T-helper 9 cell (primary cell): ENCODE measurements around the gene ZBED5.
A peak's percentile ranks its signal among the peaks of the same experiment; 100 is the strongest.
"Not testable (repeated sequence)": the region's sequence is repeated elsewhere in the genome, so short reads cannot be mapped to it uniquely, and the experiment has no call there.

Experiments
- DNase-seq: peaks from one replicate; pipeline ENCODE4 v3.0.0-alpha.2; 2020
- total RNA-seq, 2 donors: gene quantifications; one replicate each; lab custom pipeline; 2026; lab: John Stamatoyannopoulos, UW

ZBED5 gene
- 59.4 to 91.7 reads per million in 2 donors for total RNA-seq

- DNase-seq, result peak; percentile 89
Measured at GRCh38 chr11:10857709-10858438, at the start of gene ZBED5. ZBED5 (minus strand) TSS chr11:10858053; CDS start chr11:10854945, 3,108 bp downstream.

- no peak for DNase-seq
Measured at GRCh38 chr11:10906521-10906920, 48.7 kb upstream of the ZBED5 start.

DNA sequence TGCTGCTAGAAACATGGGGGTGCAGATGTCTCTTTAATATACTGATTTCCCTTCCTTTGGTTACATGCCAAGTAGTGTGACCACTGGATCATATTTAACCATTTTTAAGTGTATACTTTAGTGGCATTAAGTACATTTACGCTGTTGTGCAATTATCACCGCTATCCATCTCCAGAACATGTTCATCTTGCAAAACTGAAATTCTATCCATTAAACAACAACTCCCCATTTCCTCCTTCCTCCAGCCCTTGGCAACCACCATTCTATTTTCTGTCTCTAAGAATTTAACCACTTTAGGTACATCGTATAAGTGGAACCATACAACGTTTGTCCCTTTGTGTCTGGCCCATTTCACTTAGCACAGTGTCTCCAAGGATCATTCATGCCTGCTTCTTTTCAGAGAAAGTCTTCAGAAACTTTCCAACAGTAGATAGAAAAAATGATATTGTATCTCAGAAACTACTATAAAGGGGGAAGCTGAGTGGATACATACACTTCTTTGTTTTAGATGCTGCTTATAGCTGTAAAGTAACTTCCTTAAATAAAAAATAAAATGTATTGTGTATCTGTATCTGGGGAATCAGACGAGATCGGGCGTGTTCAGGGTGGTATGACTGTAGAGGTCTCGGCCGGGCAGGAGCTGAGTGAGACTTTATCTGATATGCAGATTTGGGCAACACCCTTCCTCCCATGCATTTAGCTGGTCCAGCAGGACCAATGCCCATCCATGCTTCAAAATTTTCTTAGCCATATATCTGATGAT is 44.6 kb upstream of the ZBED5 start:
- DNase-seq, result no peak

DNA sequence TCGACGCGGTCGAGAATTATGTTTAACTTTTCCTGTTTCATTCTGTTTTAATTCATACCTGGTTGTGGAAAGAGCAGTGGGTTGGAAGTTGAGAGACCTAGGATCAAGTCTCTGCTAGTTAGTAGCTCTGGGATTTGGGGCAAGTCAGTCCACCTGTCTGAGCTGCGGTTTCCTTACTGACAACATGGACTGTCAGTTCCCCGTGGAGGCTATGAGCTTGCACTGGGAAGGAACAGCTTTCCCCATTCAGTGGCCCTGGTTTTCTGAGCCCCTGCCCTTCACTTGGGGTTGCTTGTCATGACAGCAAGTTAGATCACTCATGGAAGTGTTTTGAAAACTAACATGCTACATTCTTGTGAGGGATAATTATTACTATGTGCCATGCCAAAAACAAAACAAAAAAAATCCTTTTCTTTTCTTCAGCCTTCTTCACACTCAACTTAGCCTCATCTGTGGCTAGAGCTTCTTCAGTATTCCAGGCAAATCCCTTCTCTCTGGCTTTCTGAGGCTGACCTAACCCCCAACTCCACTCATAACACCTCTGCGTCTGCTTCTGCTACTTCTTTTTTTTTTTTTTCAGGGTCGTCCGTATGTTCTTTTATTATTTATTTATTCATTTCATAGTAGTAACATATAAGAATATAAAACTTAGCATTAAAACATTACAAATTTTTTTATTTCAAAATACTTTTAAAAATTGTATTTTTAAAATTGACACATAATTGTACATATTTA is 43.0 kb upstream of the ZBED5 start:
- DNase-seq, result no peak

DNA sequence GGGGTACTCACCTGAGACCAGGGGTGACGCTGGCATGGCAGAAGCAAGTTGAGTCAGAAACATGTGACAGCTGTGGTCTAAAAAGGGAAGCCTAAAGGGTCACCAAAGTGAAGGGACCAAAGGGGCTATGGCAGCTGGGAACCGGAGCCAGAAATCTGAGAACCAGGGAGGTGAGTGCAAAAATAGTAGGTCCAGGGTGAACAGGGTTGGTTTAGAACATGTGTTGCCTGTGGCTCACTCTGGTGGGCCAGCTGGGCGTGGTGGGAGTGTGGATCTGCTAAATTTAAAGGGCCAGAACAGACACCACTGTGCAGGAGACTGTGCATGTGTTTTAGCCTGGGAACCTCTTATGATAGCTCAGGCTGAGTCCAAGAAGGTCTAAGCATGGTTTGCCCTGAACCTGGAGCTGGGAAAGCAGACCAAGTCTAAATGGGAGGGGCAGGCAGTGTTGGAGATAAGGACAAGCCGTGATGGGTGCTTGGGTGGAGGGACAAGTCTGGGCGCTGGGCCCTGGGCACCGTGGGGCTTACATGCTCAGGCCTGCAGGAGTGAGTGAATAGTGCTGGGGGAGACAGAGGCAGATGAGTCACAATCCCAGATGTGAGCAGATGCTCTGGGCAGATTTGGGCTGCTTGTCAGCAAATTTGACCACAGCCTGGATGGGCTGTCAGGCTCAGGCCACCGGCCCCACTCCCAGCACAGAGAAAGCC is 41.4 kb upstream of the ZBED5 start:
- DNase-seq, result no peak

- no peak for DNase-seq
Measured at GRCh38 chr11:10898763-10899025, 40.8 kb upstream of the ZBED5 start.

GRCh38 chr11:10898003-10898762 is 40.3 kb upstream of the ZBED5 start:
- DNase-seq, result no peak

DNA sequence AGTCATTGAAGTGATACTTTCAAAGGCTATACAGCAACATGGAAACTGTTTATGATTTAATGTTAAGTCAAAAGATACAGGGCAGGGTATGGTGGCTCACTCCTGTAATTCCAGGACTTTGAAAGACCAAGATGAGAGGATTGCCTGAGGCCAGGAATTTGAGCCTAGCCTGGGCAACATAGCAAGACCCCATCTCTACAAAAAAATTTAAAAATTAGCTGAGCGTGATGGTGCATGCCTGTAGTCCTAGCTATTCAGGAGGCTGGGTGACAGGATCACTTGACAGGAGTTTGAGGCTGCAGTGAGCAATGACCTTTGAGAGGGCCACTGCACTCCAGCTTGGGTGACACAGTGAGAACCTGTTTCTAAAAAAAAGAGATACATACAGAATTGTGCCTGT is 39.3 kb upstream of the ZBED5 start:
- no peak for DNase-seq

DNA sequence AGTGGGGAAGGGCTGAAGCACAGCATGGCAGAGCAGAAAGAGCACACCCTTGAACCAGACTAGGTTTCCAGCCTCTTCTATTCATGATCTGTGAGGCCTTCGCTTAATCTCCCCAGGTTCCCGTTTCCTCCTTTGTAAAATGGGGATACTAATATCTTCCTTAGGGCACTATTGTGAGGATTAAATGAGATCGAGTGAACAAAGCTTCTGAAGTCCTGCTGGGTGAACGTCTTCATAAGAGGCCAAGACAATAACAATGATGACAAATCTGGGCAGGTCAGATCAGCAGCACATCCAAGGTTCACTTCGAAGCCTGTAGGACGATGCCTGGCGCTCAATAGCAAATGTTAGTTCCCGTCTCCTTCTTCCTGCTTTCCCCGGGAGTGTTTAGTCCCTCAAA is 38.6 kb upstream of the ZBED5 start:
- DNase-seq, result no peak

- DNase-seq, result no peak
Measured at GRCh38 chr11:10895285-10895684, 37.4 kb upstream of the ZBED5 start.

GRCh38 chr11:10894666-10895065 is 36.8 kb upstream of the ZBED5 start:
- DNase-seq, result no peak

GRCh38 chr11:10893714-10894151 is 35.9 kb upstream of the ZBED5 start:
- DNase-seq, result no peak

GRCh38 chr11:10892250-10892649 is 34.4 kb upstream of the ZBED5 start:
- DNase-seq, result no peak

- no peak for DNase-seq
Measured at GRCh38 chr11:10891151-10891720, 33.4 kb upstream of the ZBED5 start.

- DNase-seq, result not testable (repeated sequence)
Measured at GRCh38 chr11:10890083-10890482, 32.2 kb upstream of the ZBED5 start.

DNA sequence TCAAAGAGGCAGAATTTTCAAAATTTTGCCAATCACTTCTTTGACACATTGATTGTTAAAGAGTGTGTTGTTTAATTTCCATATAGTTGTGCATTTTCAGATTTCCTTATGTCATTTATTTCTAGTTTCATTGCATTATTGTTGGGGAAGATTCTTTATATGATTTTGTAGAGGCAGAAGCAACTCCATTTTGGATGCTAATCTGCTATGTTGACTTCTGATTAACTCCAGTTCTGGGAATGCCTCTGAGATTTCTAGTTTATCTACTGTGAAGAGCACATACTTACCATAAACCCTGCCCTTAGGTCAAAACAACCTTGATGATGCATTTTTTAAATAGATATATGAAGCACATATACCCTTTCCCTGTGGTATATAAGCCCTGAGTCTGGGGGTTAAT is 29.5 kb upstream of the ZBED5 start:
- DNase-seq, result no peak

DNA sequence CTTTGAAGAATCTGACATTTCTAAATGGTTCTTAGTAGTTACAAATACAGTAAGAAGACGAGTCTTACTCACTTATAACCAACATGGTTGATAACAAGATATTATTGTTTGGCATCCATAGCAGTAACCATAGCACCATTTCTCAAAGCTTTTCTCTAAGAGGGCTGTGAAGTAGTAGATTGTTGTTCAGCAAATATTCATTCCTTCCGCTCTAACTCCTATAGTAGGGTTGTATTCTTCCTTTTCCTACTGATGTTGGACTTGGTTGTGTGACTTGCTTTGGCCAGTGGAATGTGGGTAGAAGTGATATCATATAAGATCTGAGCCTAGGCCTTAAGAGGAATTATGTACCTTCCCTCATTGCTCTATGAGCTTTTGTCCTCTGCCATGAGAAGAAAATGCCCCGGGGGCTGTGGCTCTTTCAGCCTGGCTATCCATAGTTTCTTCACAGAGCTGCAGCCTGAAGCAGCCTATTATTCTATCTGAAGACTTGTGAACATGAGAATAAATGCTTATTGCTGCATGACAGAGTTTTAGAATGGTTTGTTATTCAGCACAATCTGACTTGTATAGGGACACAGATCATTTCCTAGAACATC is 28.9 kb upstream of the ZBED5 start:
- DNase-seq, result no peak

- DNase-seq, result no peak
Measured at GRCh38 chr11:10885703-10886363, 28.0 kb upstream of the ZBED5 start.

DNA sequence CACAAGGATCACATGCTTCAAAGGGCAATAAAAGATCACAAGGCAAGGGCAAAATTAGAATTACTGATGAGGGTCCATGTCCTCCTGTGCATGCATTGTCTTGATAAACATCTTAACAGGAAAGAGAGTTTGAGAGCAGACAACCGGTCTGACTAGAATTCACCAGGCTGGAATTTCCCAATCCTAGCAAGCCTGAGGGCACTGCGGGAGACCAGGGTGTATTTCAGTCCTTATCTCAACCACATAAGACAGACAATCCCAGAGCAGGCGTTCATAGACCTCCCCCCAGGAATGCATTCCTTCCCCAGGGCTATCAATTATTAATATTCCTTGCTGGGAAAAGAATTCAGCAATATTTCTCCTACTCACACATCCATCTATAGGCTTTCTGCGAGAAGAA is 26.4 kb upstream of the ZBED5 start:
- DNase-seq, result not testable (repeated sequence)

- DNase-seq, result no peak
Measured at GRCh38 chr11:10881892-10882291, 24.0 kb upstream of the ZBED5 start.
